HepG2 (cell line): ENCODE results near the gene TEKT5. TPM values are rescaled to one million over a fixed set of nuclear protein-coding genes. Genes with fewer than 3 reads are reported as not detected.

Experiments used
- ATM ChIP-seq: fragments of 450-650 bp; IDR thresholded peaks from 2 replicates; pipeline ENCODE4 v1.7.1; 2017; ENCODE audit warnings: mild to moderate bottlenecking, borderline replicate concordance
- IKZF1 ChIP-seq: fragments of 450-650 bp; IDR thresholded peaks from 2 replicates; pipeline ENCODE4 v1.7.1; 2016
- IKZF4 ChIP-seq: sonication (generic); formaldehyde crosslinking; IDR thresholded peaks from 2 replicates; pipeline ENCODE4 v1.5.1; 2020; ENCODE audit warnings: borderline replicate concordance, mild to moderate bottlenecking, low read depth, missing genetic modification reagents; ENCODE audit errors: not compliant biosample characterization
- KLF15 ChIP-seq: sonication (generic); formaldehyde crosslinking; IDR thresholded peaks from 2 replicates; pipeline ENCODE4 v1.8.1; 2023; ENCODE audit warnings: borderline replicate concordance, mild to moderate bottlenecking, inconsistent platforms, missing genetic modification reagents, mixed read lengths
- MIER3 ChIP-seq: IDR thresholded peaks from 2 replicates; pipeline ENCODE4 v1.6.1; 2016; ENCODE audit warnings: missing compliant biosample characterization, borderline replicate concordance
- NR2F2 ChIP-seq: IDR thresholded peaks from 2 replicates; pipeline ENCODE4 v1.6.1; 2012; ENCODE audit warnings: low read depth, inconsistent platforms, borderline replicate concordance
- SIN3B ChIP-seq: fragments of 150-350 bp; IDR thresholded peaks from 2 replicates; pipeline ENCODE4 v1.6.1; 2014; ENCODE audit warnings: low read length
- SMARCC2 ChIP-seq: fragments of 450-650 bp; IDR thresholded peaks from 2 replicates; pipeline ENCODE4 v1.6.1; 2017; ENCODE audit warnings: antibody characterized with exemption, mild to moderate bottlenecking
- TCF12 ChIP-seq, 2 experiments: fragments of 450-650 bp in 1 of 2; sonication (generic) in 1 of 2; formaldehyde crosslinking in 1 of 2; IDR thresholded peaks; 2 replicates each; pipeline versions ENCODE4 v1.6.1 to v1.8.0; 2017 to 2022; ENCODE audit warnings: antibody characterized with exemption in 1 of 2, mild to moderate bottlenecking in 1 of 2, missing genetic modification reagents in 1 of 2, moderate library complexity in 1 of 2
- TP53 ChIP-seq: sonication (generic); formaldehyde crosslinking; conservative IDR thresholded peaks from 2 replicates; pipeline ENCODE4 v1.4.0; 2020; ENCODE audit warnings: missing genetic modification reagents
- ZC3H4 ChIP-seq: sonication (generic); formaldehyde crosslinking; IDR thresholded peaks from 2 replicates; pipeline ENCODE4 v1.4.0; 2020; ENCODE audit warnings: missing genetic modification reagents, borderline replicate concordance
- ZFP82 ChIP-seq: sonication (generic); formaldehyde crosslinking; IDR thresholded peaks from 2 replicates; pipeline ENCODE4 v1.5.1; 2020; ENCODE audit warnings: mild to moderate bottlenecking, missing genetic modification reagents, borderline replicate concordance
- ZNF180 ChIP-seq: sonication (generic); formaldehyde crosslinking; IDR thresholded peaks from 2 replicates; pipeline ENCODE4 v1.4.0; 2020; ENCODE audit warnings: low read depth, missing genetic modification reagents, borderline replicate concordance
- ZNF232 ChIP-seq: sonication (generic); formaldehyde crosslinking; IDR thresholded peaks from 2 replicates; pipeline ENCODE4 v1.4.0; 2020; ENCODE audit warnings: missing genetic modification reagents, borderline replicate concordance
- ZNF563 ChIP-seq: sonication (generic); formaldehyde crosslinking; IDR thresholded peaks from 2 replicates; pipeline ENCODE4 v1.8.0; 2022; ENCODE audit warnings: mild to moderate bottlenecking, moderate library complexity, missing genetic modification reagents
- ZNF670 ChIP-seq: sonication (generic); formaldehyde crosslinking; IDR thresholded peaks from 2 replicates; pipeline ENCODE4 v1.8.0; 2022; ENCODE audit warnings: mild to moderate bottlenecking, missing genetic modification reagents, borderline replicate concordance
- ZNF678 ChIP-seq: sonication (generic); formaldehyde crosslinking; IDR thresholded peaks from 2 replicates; pipeline ENCODE4 v1.4.0; 2020; ENCODE audit warnings: mild to moderate bottlenecking, missing genetic modification reagents
- ZZZ3 ChIP-seq: sonication (generic); formaldehyde crosslinking; IDR thresholded peaks from 2 replicates; pipeline ENCODE4 v1.4.0; 2020; ENCODE audit warnings: missing genetic modification reagents, mild to moderate bottlenecking, borderline replicate concordance
- polyA plus RNA-seq, 8 experiments: library from polyadenylated mRNA; depleted of rRNA in 3 of 8; stranded (reverse) in 7 of 8; unstranded in 1 of 8; fragments of >200 nt; fragmentation: Illumina TruSeq in 4 of 8; extraction: Trizol in 4 of 8; gene quantifications; 2 replicates each; pipeline versions ENCODE4 v1.2.1 to v1.2.3, GENCODE V29; 2011 to 2016; ENCODE audit warnings: low read depth in 4 of 8, missing spikeins in 1 of 8, mixed read lengths in 1 of 8; ENCODE audit not compliant: insufficient read depth in 1 of 8
- total RNA-seq, 5 experiments: library from RNA; depleted of rRNA; stranded (reverse); fragments of >200 nt; fragmentation: Illumina TruSeq; extraction: Trizol; gene quantifications; 2 replicates each; pipeline ENCODE4 v1.2.3, GENCODE V29; 2016; ENCODE audit warnings: low read depth in 1 of 5
- TF ChIP-seq, protein P1 (sequence below): sonication (generic); formaldehyde crosslinking; IDR thresholded peaks from 2 replicates; pipeline ENCODE4 v1.5.0; 2020; ENCODE audit warnings: mild to moderate bottlenecking, missing genetic modification reagents, borderline replicate concordance
- TF ChIP-seq, protein P2 (sequence below): IDR thresholded peaks from 2 replicates; pipeline ENCODE4 v1.6.1; 2016
- TF ChIP-seq, protein P3 (sequence below): sonication (generic); formaldehyde crosslinking; IDR thresholded peaks from 2 replicates; pipeline ENCODE4 v1.5.1; 2020; ENCODE audit warnings: mild to moderate bottlenecking, missing genetic modification reagents, moderate library complexity
- TF ChIP-seq, protein P4 (sequence below): sonication (generic); formaldehyde crosslinking; IDR thresholded peaks from 2 replicates; pipeline ENCODE4 v1.4.0; 2020; ENCODE audit warnings: missing genetic modification reagents, low read depth, mild to moderate bottlenecking, borderline replicate concordance

The TEKT5 gene
- total and polyA plus RNA-seq, 2 of the 13 experiments (the other 11 are each of a cell fraction or from before 2014, with no cell fraction given) = 0.16 TPM; not detected in 1

DNA sequence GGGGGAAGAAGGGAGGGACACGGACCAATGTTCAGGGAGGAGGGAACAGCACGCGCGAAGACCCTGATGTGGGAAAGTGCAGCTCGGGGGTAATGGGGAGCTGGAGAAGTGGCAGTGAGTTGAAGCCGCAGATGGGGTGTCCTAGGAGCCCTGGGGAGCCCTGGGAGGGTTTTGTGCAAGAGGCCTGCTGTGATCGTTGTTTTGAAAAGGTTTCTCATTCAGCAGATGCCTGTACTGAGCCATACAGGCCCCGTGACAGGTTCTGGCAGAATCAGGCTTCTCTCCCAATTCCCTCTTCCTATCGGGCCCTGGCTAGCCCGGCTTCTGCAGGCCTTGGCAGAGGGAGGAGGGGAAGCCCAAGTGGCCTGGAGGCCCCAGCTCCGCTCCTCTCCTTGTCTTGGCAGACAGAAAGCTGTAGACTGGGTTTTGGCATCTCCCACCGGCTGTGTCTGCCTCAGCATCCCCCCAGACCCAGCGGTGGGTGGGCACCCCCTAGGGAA, 76.0 kb downstream of the TEKT5 start (continued):
- TF ChIP-seq, protein P1, sequence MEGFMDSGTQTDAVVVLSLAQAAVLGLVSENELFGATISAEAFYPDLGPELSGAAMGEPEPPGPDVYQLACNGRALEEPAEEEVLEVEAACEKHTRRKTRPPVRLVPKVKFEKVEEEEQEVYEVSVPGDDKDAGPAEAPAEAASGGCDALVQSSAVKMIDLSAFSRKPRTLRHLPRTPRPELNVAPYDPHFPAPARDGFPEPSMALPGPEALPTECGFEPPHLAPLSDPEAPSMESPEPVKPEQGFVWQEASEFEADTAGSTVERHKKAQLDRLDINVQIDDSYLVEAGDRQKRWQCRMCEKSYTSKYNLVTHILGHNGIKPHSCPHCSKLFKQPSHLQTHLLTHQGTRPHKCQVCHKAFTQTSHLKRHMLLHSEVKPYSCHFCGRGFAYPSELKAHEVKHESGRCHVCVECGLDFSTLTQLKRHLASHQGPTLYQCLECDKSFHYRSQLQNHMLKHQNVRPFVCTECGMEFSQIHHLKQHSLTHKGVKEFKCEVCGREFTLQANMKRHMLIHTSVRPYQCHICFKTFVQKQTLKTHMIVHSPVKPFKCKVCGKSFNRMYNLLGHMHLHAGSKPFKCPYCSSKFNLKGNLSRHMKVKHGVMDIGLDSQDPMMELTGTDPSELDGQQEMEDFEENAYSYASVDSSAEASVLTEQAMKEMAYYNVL (CRISPR knock-in tag) = peak; percentile 23; the same call in 1 of the 2 replicates
- TF ChIP-seq SMARCC2 (no peak), TP53 (CRISPR knock-in tag) (no peak), NR2F2 (no peak), TCF12 (IDR thresholded peaks at IDR 0.05) (no peak), TCF12 (CRISPR knock-in tag; IDR thresholded peaks at IDR 0.05) (peak; percentile 56; the same call in 1 of the 2 replicates), ZC3H4 (CRISPR knock-in tag) (no peak), ATM (no peak), ZNF678 (CRISPR knock-in tag) (no peak), ZNF563 (CRISPR knock-in tag) (0 out of 2 replicates have a peak, but pooled peaks have one; percentile 49), KLF15 (CRISPR knock-in tag) (no peak), ZFP82 (0 out of 2 replicates have a peak, but pooled peaks have one; percentile 55), SIN3B (no peak), ZZZ3 (0 out of 2 replicates have a peak, but pooled peaks have one; percentile 47), MIER3 (CRISPR knock-in tag) (no peak), ZNF180 (no peak), ZNF670 (CRISPR knock-in tag) (0 out of 2 replicates have a peak, but pooled peaks have one; percentile 56), IKZF1 (no peak), ZNF232 (CRISPR knock-in tag) (no peak), IKZF4 (CRISPR knock-in tag) (no peak)
- TF ChIP-seq, protein P2, sequence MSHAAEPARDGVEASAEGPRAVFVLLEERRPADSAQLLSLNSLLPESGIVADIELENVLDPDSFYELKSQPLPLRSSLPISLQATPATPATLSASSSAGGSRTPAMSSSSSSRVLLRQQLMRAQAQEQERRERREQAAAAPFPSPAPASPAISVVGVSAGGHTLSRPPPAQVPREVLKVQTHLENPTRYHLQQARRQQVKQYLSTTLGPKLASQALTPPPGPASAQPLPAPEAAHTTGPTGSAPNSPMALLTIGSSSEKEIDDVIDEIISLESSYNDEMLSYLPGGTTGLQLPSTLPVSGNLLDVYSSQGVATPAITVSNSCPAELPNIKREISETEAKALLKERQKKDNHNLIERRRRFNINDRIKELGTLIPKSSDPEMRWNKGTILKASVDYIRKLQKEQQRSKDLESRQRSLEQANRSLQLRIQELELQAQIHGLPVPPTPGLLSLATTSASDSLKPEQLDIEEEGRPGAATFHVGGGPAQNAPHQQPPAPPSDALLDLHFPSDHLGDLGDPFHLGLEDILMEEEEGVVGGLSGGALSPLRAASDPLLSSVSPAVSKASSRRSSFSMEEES (CRISPR knock-in tag) = peak; percentile 30; the same call in 1 of the 2 replicates
- TF ChIP-seq, protein P3, sequence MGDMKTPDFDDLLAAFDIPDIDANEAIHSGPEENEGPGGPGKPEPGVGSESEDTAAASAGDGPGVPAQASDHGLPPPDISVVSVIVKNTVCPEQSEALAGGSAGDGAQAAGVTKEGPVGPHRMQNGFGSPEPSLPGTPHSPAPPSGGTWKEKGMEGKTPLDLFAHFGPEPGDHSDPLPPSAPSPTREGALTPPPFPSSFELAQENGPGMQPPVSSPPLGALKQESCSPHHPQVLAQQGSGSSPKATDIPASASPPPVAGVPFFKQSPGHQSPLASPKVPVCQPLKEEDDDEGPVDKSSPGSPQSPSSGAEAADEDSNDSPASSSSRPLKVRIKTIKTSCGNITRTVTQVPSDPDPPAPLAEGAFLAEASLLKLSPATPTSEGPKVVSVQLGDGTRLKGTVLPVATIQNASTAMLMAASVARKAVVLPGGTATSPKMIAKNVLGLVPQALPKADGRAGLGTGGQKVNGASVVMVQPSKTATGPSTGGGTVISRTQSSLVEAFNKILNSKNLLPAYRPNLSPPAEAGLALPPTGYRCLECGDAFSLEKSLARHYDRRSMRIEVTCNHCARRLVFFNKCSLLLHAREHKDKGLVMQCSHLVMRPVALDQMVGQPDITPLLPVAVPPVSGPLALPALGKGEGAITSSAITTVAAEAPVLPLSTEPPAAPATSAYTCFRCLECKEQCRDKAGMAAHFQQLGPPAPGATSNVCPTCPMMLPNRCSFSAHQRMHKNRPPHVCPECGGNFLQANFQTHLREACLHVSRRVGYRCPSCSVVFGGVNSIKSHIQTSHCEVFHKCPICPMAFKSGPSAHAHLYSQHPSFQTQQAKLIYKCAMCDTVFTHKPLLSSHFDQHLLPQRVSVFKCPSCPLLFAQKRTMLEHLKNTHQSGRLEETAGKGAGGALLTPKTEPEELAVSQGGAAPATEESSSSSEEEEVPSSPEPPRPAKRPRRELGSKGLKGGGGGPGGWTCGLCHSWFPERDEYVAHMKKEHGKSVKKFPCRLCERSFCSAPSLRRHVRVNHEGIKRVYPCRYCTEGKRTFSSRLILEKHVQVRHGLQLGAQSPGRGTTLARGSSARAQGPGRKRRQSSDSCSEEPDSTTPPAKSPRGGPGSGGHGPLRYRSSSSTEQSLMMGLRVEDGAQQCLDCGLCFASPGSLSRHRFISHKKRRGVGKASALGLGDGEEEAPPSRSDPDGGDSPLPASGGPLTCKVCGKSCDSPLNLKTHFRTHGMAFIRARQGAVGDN (CRISPR knock-in tag) = peak; percentile 70
- TF ChIP-seq, protein P4, sequence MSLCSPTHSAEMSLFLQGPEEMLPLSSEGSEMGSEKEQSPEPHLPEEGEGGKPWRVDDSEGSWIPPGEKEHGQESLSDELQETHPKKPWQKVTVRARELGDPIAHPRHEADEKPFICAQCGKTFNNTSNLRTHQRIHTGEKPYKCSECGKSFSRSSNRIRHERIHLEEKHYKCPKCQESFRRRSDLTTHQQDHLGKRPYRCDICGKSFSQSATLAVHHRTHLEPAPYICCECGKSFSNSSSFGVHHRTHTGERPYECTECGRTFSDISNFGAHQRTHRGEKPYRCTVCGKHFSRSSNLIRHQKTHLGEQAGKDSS = no peak
